ENCODE measurements around the gene FGFR4.

DNA sequence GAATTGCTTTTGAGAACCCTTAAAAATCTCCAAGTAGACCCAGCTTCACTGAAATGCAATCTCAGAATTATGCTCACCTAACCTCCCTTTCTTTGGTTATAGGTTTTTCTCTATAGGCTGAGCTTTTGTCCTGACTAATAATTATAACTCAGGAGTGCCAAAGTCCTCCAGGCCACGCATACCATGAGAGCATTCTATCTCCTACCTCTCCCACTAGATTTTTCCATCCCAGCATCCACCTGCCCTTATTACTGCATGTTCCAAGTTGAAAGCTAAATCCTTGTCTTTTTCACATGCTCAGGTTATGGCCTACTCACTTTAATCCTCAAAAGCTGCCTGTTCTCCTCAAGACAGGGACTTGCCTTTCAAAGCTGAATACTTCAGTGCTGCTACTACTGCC, 42.1 kb upstream of the FGFR4 start:
- TF ChIP-seq, protein P1, sequence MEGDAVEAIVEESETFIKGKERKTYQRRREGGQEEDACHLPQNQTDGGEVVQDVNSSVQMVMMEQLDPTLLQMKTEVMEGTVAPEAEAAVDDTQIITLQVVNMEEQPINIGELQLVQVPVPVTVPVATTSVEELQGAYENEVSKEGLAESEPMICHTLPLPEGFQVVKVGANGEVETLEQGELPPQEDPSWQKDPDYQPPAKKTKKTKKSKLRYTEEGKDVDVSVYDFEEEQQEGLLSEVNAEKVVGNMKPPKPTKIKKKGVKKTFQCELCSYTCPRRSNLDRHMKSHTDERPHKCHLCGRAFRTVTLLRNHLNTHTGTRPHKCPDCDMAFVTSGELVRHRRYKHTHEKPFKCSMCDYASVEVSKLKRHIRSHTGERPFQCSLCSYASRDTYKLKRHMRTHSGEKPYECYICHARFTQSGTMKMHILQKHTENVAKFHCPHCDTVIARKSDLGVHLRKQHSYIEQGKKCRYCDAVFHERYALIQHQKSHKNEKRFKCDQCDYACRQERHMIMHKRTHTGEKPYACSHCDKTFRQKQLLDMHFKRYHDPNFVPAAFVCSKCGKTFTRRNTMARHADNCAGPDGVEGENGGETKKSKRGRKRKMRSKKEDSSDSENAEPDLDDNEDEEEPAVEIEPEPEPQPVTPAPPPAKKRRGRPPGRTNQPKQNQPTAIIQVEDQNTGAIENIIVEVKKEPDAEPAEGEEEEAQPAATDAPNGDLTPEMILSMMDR (conservative IDR thresholded peaks at IDR 0.05), result no peak
- TF ChIP-seq EZH2 (IDR thresholded peaks at IDR 0.05; ENCODE audit: low read depth), result no peak
